ENCODE results near the gene MORN5.

- TF ChIP-seq POLR2AphosphoS5 (IDR thresholded peaks at IDR 0.05; ENCODE audit: low read depth, low read length) (no peak), POLR2A (IDR thresholded peaks at IDR 0.05; ENCODE audit: low read depth, low read length) (no peak)
Observed at GRCh38 chr9:122121931-122122330, 37.8 kb upstream of the MORN5 start.
